Panc1 (cell line): Measurements from ENCODE around the gene FGGY. TPM values are rescaled to one million over a fixed set of nuclear protein-coding genes. Genes with fewer than 3 reads are reported as not detected.

Experiments used
- ATAC-seq: fragments of 200-7000 bp; cut with Tn5 transposase; 2 replicates; pipeline ENCODE4 v1.9.1; 2020; ENCODE audit warnings: mild to moderate bottlenecking, moderate library complexity
- BruUV-seq: library from RNA; stranded (reverse); fragments of 400-500 nt; replicated peaks from 2 replicates; lab custom pipeline; 2021; lab: Mats Ljungman, UMichigan
- CTCF ChIA-PET: fragments of 300-600 bp; sonication (Branson Sonifier 250); formaldehyde crosslinking; loops from one replicate; lab custom pipeline; 2022; ENCODE audit warnings: antibody characterized with exemption; lab: Charles Lee
- POLR2A ChIA-PET: fragments of 300-600 bp; sonication (Branson Sonifier 250); formaldehyde crosslinking; loops from one replicate; lab custom pipeline; 2022; ENCODE audit warnings: antibody characterized with exemption; lab: Charles Lee
- DNase-seq: peaks from one replicate; pipeline ENCODE4 v3.0.0-alpha.2; 2010; ENCODE audit warnings: low read depth, low spot score
- H3K27ac ChIP-seq: 2 replicates; pipeline ENCODE4 v1.5.1; 2011; ENCODE audit warnings: mild to moderate bottlenecking, low read length, inconsistent platforms
- H3K27me3 ChIP-seq: fragments of 200-500 bp; sonication (Bioruptor generic); 2 replicates; pipeline ENCODE4 v1.6.0; 2014; ENCODE audit warnings: low read length, inconsistent platforms; ENCODE audit not compliant: control insufficient read depth, insufficient read depth
- H3K36me3 ChIP-seq: fragments of 200-500 bp; sonication (Bioruptor generic); 2 replicates; pipeline ENCODE4 v1.5.1; 2014; ENCODE audit warnings: inconsistent platforms, mild to moderate bottlenecking, low read length, moderate library complexity; ENCODE audit not compliant: control insufficient read depth, insufficient read depth
- H3K4me1 ChIP-seq: 2 replicates; pipeline ENCODE4 v1.5.1; 2011; ENCODE audit warnings: inconsistent platforms, mild to moderate bottlenecking, low read length, moderate library complexity; ENCODE audit not compliant: control insufficient read depth, insufficient read depth
- H3K4me3 ChIP-seq, 2 experiments: 2 replicates each; pipeline ENCODE4 v1.5.1; 2011 to 2012; ENCODE audit warnings: low read depth in 2 of 2, low read length in 2 of 2, mild to moderate bottlenecking in 2 of 2, inconsistent platforms in 1 of 2, moderate library complexity in 1 of 2
- H3K9me3 ChIP-seq: fragments of 200-500 bp; sonication (Bioruptor generic); 2 replicates; pipeline ENCODE4 v1.5.1; 2014; ENCODE audit warnings: low read depth, mild to moderate bottlenecking, inconsistent platforms, low read length, moderate library complexity; ENCODE audit not compliant: control insufficient read depth, insufficient read depth
- CTCF ChIP-seq: fragments of 450-650 bp; IDR thresholded peaks from 2 replicates; pipeline ENCODE4 v1.5.1; 2017; ENCODE audit warnings: mild to moderate bottlenecking
- POLR2AphosphoS5 ChIP-seq: IDR thresholded peaks from 2 replicates; pipeline ENCODE4 v1.6.1; 2012; ENCODE audit warnings: mild to moderate bottlenecking, low read depth, low read length, moderate library complexity
- REST ChIP-seq, 2 experiments: IDR thresholded peaks; 2 replicates each; pipeline ENCODE4 v1.6.1; 2011 to 2012; ENCODE audit warnings: low read depth in 2 of 2, control low read depth in 1 of 2, low read length in 1 of 2, mild to moderate bottlenecking in 1 of 2, moderate library complexity in 1 of 2; ENCODE audit not compliant: insufficient read depth in 1 of 2
- SIN3A ChIP-seq: IDR thresholded peaks from 2 replicates; pipeline ENCODE4 v1.6.1; 2012; ENCODE audit warnings: low read depth, mild to moderate bottlenecking, low read length, moderate library complexity, borderline replicate concordance; ENCODE audit not compliant: insufficient read depth
- TCF7L2 ChIP-seq: IDR thresholded peaks from 2 replicates; pipeline ENCODE4 v1.6.1; 2011; ENCODE audit warnings: mild to moderate bottlenecking, low read depth, low read length, inconsistent platforms
- in situ Hi-C: cut with HindIII; loops from 2 replicates; pipeline ENCODE4 v1.10.0; 2016; ENCODE audit warnings: low sequenced_read_pairs, low pct_unique_long_range_greater_than_20kb
- intact Hi-C: fragments of 100-400 bp; cut with micrococcal nuclease; formaldehyde crosslinking; loops from one replicate; pipeline ENCODE4 v1.10.0; 2022; ENCODE audit not compliant: unreplicated experiment
- total RNA-seq: library from RNA; stranded (reverse); gene quantifications from one replicate; pipeline ENCODE4 v1.2.1, GENCODE V29; 2021; ENCODE audit not compliant: unreplicated experiment

FGGY gene
- total RNA-seq, 1 experiment from 2014 or later: 15.5 TPM

GRCh38 chr1:59692591-59692990 lies 395.7 kb downstream of the FGGY start:
- no peaks in the 10 kb centered on the region for H3K36me3 ChIP-seq
- H3K27me3 ChIP-seq: no peaks in the 10 kb centered on the region
- no peak overlapping the region for H3K4me3 ChIP-seq
- in situ Hi-C loops: no loop called here
- ATAC-seq (no peak), DNase-seq (no peak)
- ChIA-PET POLR2A (no interaction called here), CTCF (interaction anchor here (0.7 kb wide), 1 partner anchor 728 kb away, joined by 4 read pairs; no protein-coding TSS in a partner anchor)
- no peak overlapping the region for H3K27ac ChIP-seq
- BruUV-seq: no TSS peak
- H3K9me3 ChIP-seq: no peaks in the 10 kb centered on the region
- no peak for TF ChIP-seq CTCF
- no peak for TF ChIP-seq REST (IDR thresholded peaks at IDR 0.05; ENCODE audit: insufficient read depth in 1 of 2, low read depth in 2 of 2, low read length in 1 of 2)
- no peak for TF ChIP-seq POLR2AphosphoS5
- no peak for TF ChIP-seq TCF7L2
- no peak for TF ChIP-seq SIN3A
- intact Hi-C loops: no loop called here
- H3K4me1 ChIP-seq: no peaks in the 10 kb centered on the region

- BruUV-seq: no TSS peak
- no peaks in the 10 kb centered on the region for H3K36me3 ChIP-seq
- ChIA-PET CTCF (no interaction called here), POLR2A (no interaction called here)
- no peaks in the 10 kb centered on the region for H3K9me3 ChIP-seq
- ATAC-seq (no peak), DNase-seq (no peak)
- no peak overlapping the region for H3K4me3 ChIP-seq
- no peaks in the 10 kb centered on the region for H3K4me1 ChIP-seq
- intact Hi-C loops (no loop called here), in situ Hi-C loops (no loop called here)
- no peak for TF ChIP-seq CTCF
- no peak for TF ChIP-seq REST (IDR thresholded peaks at IDR 0.05; ENCODE audit: insufficient read depth in 1 of 2, low read depth in 2 of 2, low read length in 1 of 2)
- TF ChIP-seq TCF7L2: no peak
- no peak for TF ChIP-seq POLR2AphosphoS5
- H3K27ac ChIP-seq: no peak overlapping the region
- H3K27me3 ChIP-seq: no peaks in the 10 kb centered on the region
Measured at GRCh38 chr1:59693406-59693805, 396.5 kb downstream of the FGGY start.
